Activated naive CD8-positive, alpha-beta T cell treated with anti-CD3 and anti-CD28 coated beads, Interleukin-2, amount 50 U/mL, for 24 hours (primary cell): Measurements from ENCODE around the gene CLRN2.

ENCODE experiments used
- ATAC-seq: fragments of 150-1000 bp; cut with Tn5 transposase; one replicate; pipeline ENCODE4 v1.10.0; 2021
- DNase-seq: peaks from one replicate; pipeline ENCODE4 v3.0.0; 2021
- H3K27ac Mint-ChIP-seq: one replicate; pipeline ENCODE4 v1.8.0; 2021; ENCODE audit warnings: mild to moderate bottlenecking, mixed read lengths
- H3K27me3 Mint-ChIP-seq: one replicate; pipeline ENCODE4 v1.8.0; 2021; ENCODE audit warnings: mixed read lengths
- H3K36me3 Mint-ChIP-seq: one replicate; pipeline ENCODE4 v1.8.0; 2021; ENCODE audit warnings: low read depth, mixed read lengths
- H3K4me1 Mint-ChIP-seq: one replicate; pipeline ENCODE4 v1.8.0; 2021; ENCODE audit warnings: mixed read lengths
- H3K4me3 Mint-ChIP-seq: one replicate; pipeline ENCODE4 v1.8.0; 2021; ENCODE audit warnings: mild to moderate bottlenecking, moderate library complexity, mixed read lengths
- H3K9me3 Mint-ChIP-seq: one replicate; pipeline ENCODE4 v1.8.0; 2021; ENCODE audit warnings: mixed read lengths

Gene CLRN2

GRCh38 chr4:17492876-17493275 lies 22.1 kb upstream of the CLRN2 start:
- DNase-seq: no peak
- H3K27ac Mint-ChIP-seq: no peak overlapping the region
- H3K4me3 Mint-ChIP-seq: no peak overlapping the region
- H3K36me3 Mint-ChIP-seq: peaks cover 39% of the 10 kb centered on the region
- peaks cover 11% of the 10 kb centered on the region for H3K4me1 Mint-ChIP-seq
- H3K9me3 Mint-ChIP-seq: no peaks in the 10 kb centered on the region
- H3K27me3 Mint-ChIP-seq: no peaks in the 10 kb centered on the region
- no peak for ATAC-seq

GRCh38 chr4:17493619-17494018 lies 21.3 kb upstream of the CLRN2 start:
- H3K27me3 Mint-ChIP-seq: no peaks in the 10 kb centered on the region

GRCh38 chr4:17494258-17495190 lies 20.4 kb upstream of the CLRN2 start:
- H3K4me1 Mint-ChIP-seq: peaks cover 13% of the 10 kb centered on the region
- H3K4me3 Mint-ChIP-seq: no peak overlapping the region
- peaks cover 37% of the 10 kb centered on the region for H3K36me3 Mint-ChIP-seq
- peak; percentile 76 for ATAC-seq
- H3K27ac Mint-ChIP-seq: peak overlapping the region; percentile 37
- DNase-seq: no peak
- H3K9me3 Mint-ChIP-seq: no peaks in the 10 kb centered on the region
- H3K27me3 Mint-ChIP-seq: no peaks in the 10 kb centered on the region

More at GRCh38 chr4:17493619-17494018, 21.3 kb upstream of the CLRN2 start:
- ATAC-seq: no peak
- no peaks in the 10 kb centered on the region for H3K9me3 Mint-ChIP-seq
- H3K4me3 Mint-ChIP-seq: no peak overlapping the region
- H3K36me3 Mint-ChIP-seq: peaks cover 39% of the 10 kb centered on the region
- DNase-seq: no peak
- peak overlapping the region; percentile 37 for H3K27ac Mint-ChIP-seq
- peaks cover 11% of the 10 kb centered on the region for H3K4me1 Mint-ChIP-seq

GRCh38 chr4:17497890-17498523 lies 17.0 kb upstream of the CLRN2 start:
- Mint-ChIP-seq H3K9me3 (no peaks in the 10 kb centered on the region), H3K36me3 (peaks cover 38% of the 10 kb centered on the region), H3K27ac (peak overlapping the region; percentile 3), H3K4me3 (no peak overlapping the region), H3K27me3 (no peaks in the 10 kb centered on the region), H3K4me1 (peaks cover 19% of the 10 kb centered on the region)
- DNase-seq (no peak), ATAC-seq (no peak)

GRCh38 chr4:17500574-17500973 lies 14.4 kb upstream of the CLRN2 start:
- DNase-seq (no peak), ATAC-seq (no peak)
- no peaks in the 10 kb centered on the region for H3K9me3 Mint-ChIP-seq
- peak overlapping the region; percentile 45 for H3K27ac Mint-ChIP-seq
- peaks cover 8% of the 10 kb centered on the region for H3K4me1 Mint-ChIP-seq
- H3K36me3 Mint-ChIP-seq: peaks cover 45% of the 10 kb centered on the region
- no peak overlapping the region for H3K4me3 Mint-ChIP-seq
- no peaks in the 10 kb centered on the region for H3K27me3 Mint-ChIP-seq

GRCh38 chr4:17502756-17503155 lies 12.2 kb upstream of the CLRN2 start:
- Mint-ChIP-seq H3K27ac (no peak overlapping the region), H3K9me3 (no peaks in the 10 kb centered on the region), H3K4me1 (peaks cover 10% of the 10 kb centered on the region), H3K27me3 (no peaks in the 10 kb centered on the region), H3K4me3 (no peak overlapping the region), H3K36me3 (peaks cover 55% of the 10 kb centered on the region)
- no peak for ATAC-seq
- DNase-seq: no peak

GRCh38 chr4:17504081-17504480 lies 10.9 kb upstream of the CLRN2 start:
- no peak overlapping the region for H3K27ac Mint-ChIP-seq
- H3K27me3 Mint-ChIP-seq: no peaks in the 10 kb centered on the region
- peaks cover 56% of the 10 kb centered on the region for H3K36me3 Mint-ChIP-seq
- no peaks in the 10 kb centered on the region for H3K9me3 Mint-ChIP-seq
- DNase-seq (no peak), ATAC-seq (no peak)
- H3K4me1 Mint-ChIP-seq: peaks cover 12% of the 10 kb centered on the region
- H3K4me3 Mint-ChIP-seq: no peak overlapping the region

- ATAC-seq (no peak), DNase-seq (no peak)
- Mint-ChIP-seq H3K9me3 (no peaks in the 10 kb centered on the region), H3K4me1 (peaks cover 36% of the 10 kb centered on the region), H3K4me3 (peak overlapping the region; percentile 99), H3K27ac (peak overlapping the region; percentile 4), H3K27me3 (no peaks in the 10 kb centered on the region), H3K36me3 (peaks cover 31% of the 10 kb centered on the region)
Observed at GRCh38 chr4:17510582-17510981, 4.4 kb upstream of the CLRN2 start.

- H3K27me3 Mint-ChIP-seq: peaks cover 2% of the 10 kb centered on the region
- ATAC-seq (no peak), DNase-seq (peak; percentile 8)
- H3K9me3 Mint-ChIP-seq: no peaks in the 10 kb centered on the region
- peaks cover 29% of the 10 kb centered on the region for H3K36me3 Mint-ChIP-seq
- peak overlapping the region; percentile 97 for H3K27ac Mint-ChIP-seq
- H3K4me3 Mint-ChIP-seq: peak overlapping the region; percentile 99
- H3K4me1 Mint-ChIP-seq: peaks cover 36% of the 10 kb centered on the region
Observed at GRCh38 chr4:17511051-17511450, 3.9 kb upstream of the CLRN2 start.

GRCh38 chr4:17511509-17511949 lies 3.4 kb upstream of the CLRN2 start:
- peak overlapping the region; percentile 99 for H3K4me3 Mint-ChIP-seq
- peak; percentile 77 for ATAC-seq

GRCh38 chr4:17511950-17512795 lies 2.8 kb upstream of the CLRN2 start, which contains the start of gene QDPR:
TSS of gene QDPR (minus strand) at chr4:17512090. CDS start at chr4:17512054, 36 bp downstream.
- Mint-ChIP-seq H3K36me3 (peaks cover 25% of the 10 kb centered on the region), H3K4me3 (peak within 1 kb of the TSS; percentile 99), H3K27ac (peak within 1 kb of the TSS; percentile 97), H3K4me1 (peaks cover 34% of the 10 kb centered on the region), H3K9me3 (no peaks in the 10 kb centered on the region), H3K27me3 (peaks cover 3% of the 10 kb centered on the region)
- peak; percentile 86 for DNase-seq
- ATAC-seq: peak; percentile 97

More at GRCh38 chr4:17511509-17511949, 3.4 kb upstream of the CLRN2 start:
- peak overlapping the region; percentile 97 for H3K27ac Mint-ChIP-seq
- peaks cover 29% of the 10 kb centered on the region for H3K36me3 Mint-ChIP-seq
- H3K27me3 Mint-ChIP-seq: peaks cover 3% of the 10 kb centered on the region
- H3K9me3 Mint-ChIP-seq: no peaks in the 10 kb centered on the region
- peak; percentile 61 for DNase-seq
- H3K4me1 Mint-ChIP-seq: peaks cover 36% of the 10 kb centered on the region

GRCh38 chr4:17512973-17513665 lies 1.8 kb upstream of the CLRN2 start:
- peaks cover 5% of the 10 kb centered on the region for H3K27me3 Mint-ChIP-seq
- H3K36me3 Mint-ChIP-seq: peaks cover 19% of the 10 kb centered on the region
- H3K4me3 Mint-ChIP-seq: peak overlapping the region; percentile 68
- DNase-seq: no peak
- no peaks in the 10 kb centered on the region for H3K9me3 Mint-ChIP-seq
- peaks cover 34% of the 10 kb centered on the region for H3K4me1 Mint-ChIP-seq
- ATAC-seq: no peak
- no peak overlapping the region for H3K27ac Mint-ChIP-seq

- ATAC-seq (no peak), DNase-seq (no peak)
- H3K4me3 Mint-ChIP-seq: no peak overlapping the region
- no peak overlapping the region for H3K27ac Mint-ChIP-seq
- peaks cover 3% of the 10 kb centered on the region for H3K36me3 Mint-ChIP-seq
- no peaks in the 10 kb centered on the region for H3K9me3 Mint-ChIP-seq
- H3K27me3 Mint-ChIP-seq: peaks cover 11% of the 10 kb centered on the region
- H3K4me1 Mint-ChIP-seq: peaks cover 17% of the 10 kb centered on the region
Observed at GRCh38 chr4:17515445-17516407, 761 bp downstream of the CLRN2 start.
